ENCODE data around the gene NFIA. TPM values are rescaled to one million over a fixed set of nuclear protein-coding genes. Genes with fewer than 3 reads are reported as not detected.

The NFIA gene
- total and polyA plus RNA-seq, 2 of the 13 experiments (the other 11 are each of a cell fraction or from before 2014, with no cell fraction given) = 14.7 to 28.5 TPM

DNA sequence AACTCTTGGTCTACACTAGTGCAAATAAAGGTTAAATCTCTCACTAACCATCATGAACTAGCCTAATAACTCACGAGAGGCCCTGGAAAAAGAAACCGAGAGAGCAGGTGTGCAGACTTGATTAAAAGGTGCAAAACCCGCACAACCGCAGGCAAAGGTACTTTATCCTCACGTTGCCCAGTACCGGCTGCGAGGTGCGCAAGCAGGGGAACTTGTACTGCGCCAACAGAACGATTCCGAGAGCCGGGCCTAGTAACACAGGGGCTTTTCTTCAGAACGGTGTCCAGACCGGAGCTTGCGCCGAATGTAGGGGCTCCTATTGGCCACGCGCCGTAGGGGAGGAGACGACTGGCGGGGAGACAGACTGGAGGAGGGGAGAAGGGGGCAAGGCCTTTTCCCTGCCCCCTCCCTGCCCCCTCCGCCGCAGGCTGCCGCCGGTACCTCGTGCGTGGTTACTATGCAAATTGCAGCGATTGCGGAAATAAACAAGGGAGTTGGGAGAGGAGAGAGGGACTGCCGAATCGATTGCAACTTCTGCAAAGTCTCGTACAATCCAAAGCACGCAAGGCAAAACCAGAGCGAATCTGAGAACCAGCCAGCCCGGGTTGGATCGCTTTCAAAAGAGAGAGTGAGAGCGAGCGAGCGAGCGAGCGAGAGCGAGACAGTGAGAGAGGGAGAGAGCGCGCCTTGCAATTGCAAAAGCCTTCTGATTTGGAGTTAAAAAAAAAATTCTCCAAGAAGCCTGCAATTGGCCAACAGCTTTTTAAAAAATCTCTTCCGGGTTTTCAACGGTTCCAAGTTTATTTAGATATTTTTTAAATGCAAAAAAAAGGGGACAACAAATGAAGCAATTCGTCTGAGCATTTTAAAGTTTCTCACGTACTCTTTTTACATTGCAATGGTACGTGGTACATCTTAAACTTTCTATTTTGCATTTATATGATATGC, 5.4 kb upstream of the NFIA start:
- H3K4me1 ChIP-seq (ENCODE audit: insufficient read depth, low read length) = peaks cover 43% of the 10 kb centered on the region
- TSS peak; percentile 82 for BruUV-seq (replicated peaks)
- intact Hi-C loops (cut with micrococcal nuclease; ENCODE audit: unreplicated experiment) = loop anchor here (2.0 to 5.0 kb wide), 2 partner anchors 20 to 35 kb away; no protein-coding TSS in a partner anchor
- TF ChIP-seq NR1H2 (CRISPR knock-in tag; IDR thresholded peaks at IDR 0.05; ENCODE audit: borderline replicate concordance, low read depth) (no peak), SAP130 (CRISPR knock-in tag; IDR thresholded peaks at IDR 0.05; ENCODE audit: low read depth) (peak; percentile 86), HNRNPL (IDR thresholded peaks at IDR 0.05; ENCODE audit: low read depth, low read length) (no peak), PITX1 (CRISPR knock-in tag; IDR thresholded peaks at IDR 0.05) (peak; percentile 59; the same call in 1 of the 2 replicates), YEATS2 (CRISPR knock-in tag; IDR thresholded peaks at IDR 0.05; ENCODE audit: borderline replicate concordance) (peak; percentile 68), HMG20B (CRISPR knock-in tag; conservative IDR thresholded peaks at IDR 0.05) (peak; percentile 27), EP300 (IDR thresholded peaks at IDR 0.05; ENCODE audit: low read depth in 2 of 2, low read length in 2 of 2) (peak in 1 of 2 experiments; percentile 58; a peak in 2 of 4 replicates), EP300 (CRISPR knock-in tag; IDR thresholded peaks at IDR 0.05; ENCODE audit: borderline replicate concordance) (0 out of 2 replicates have a peak, but pooled peaks have one; percentile 28), ZNF468 (CRISPR knock-in tag; IDR thresholded peaks at IDR 0.05) (no peak), PLRG1 (conservative IDR thresholded peaks at IDR 0.05) (no peak), NFKBIZ (CRISPR knock-in tag; IDR thresholded peaks at IDR 0.05) (peak; percentile 93; the same call in 1 of the 2 replicates), TARDBP (CRISPR knock-in tag; IDR thresholded peaks at IDR 0.05) (peak; percentile 73; the same call in 1 of the 2 replicates), SOX5 (CRISPR knock-in tag; IDR thresholded peaks at IDR 0.05; ENCODE audit: borderline replicate concordance) (peak; percentile 70; the same call in 1 of the 2 replicates), RCOR2 (CRISPR knock-in tag; IDR thresholded peaks at IDR 0.05) (no peak), KDM4B (CRISPR knock-in tag; IDR thresholded peaks at IDR 0.05) (peak; percentile 77; the same call in 1 of the 2 replicates), MAFK (conservative IDR thresholded peaks at IDR 0.05 in 1 of 2, IDR thresholded peaks at IDR 0.05 in 1 of 2; ENCODE audit: low read length in 2 of 2) (peak; percentile 20 to 32; a peak in 3 of 4 replicates), FOSL2 (CRISPR knock-in tag; IDR thresholded peaks at IDR 0.05) (peak; percentile 45), ZFP1 (CRISPR knock-in tag; IDR thresholded peaks at IDR 0.05) (peak; percentile 64; the same call in 1 of the 2 replicates), TGIF2 (CRISPR knock-in tag; IDR thresholded peaks at IDR 0.05) (no peak; the same call in 1 of the 2 replicates), GFI1 (CRISPR knock-in tag; IDR thresholded peaks at IDR 0.05; ENCODE audit: borderline replicate concordance) (peak; percentile 85)
- TF ChIP-seq, protein P1, sequence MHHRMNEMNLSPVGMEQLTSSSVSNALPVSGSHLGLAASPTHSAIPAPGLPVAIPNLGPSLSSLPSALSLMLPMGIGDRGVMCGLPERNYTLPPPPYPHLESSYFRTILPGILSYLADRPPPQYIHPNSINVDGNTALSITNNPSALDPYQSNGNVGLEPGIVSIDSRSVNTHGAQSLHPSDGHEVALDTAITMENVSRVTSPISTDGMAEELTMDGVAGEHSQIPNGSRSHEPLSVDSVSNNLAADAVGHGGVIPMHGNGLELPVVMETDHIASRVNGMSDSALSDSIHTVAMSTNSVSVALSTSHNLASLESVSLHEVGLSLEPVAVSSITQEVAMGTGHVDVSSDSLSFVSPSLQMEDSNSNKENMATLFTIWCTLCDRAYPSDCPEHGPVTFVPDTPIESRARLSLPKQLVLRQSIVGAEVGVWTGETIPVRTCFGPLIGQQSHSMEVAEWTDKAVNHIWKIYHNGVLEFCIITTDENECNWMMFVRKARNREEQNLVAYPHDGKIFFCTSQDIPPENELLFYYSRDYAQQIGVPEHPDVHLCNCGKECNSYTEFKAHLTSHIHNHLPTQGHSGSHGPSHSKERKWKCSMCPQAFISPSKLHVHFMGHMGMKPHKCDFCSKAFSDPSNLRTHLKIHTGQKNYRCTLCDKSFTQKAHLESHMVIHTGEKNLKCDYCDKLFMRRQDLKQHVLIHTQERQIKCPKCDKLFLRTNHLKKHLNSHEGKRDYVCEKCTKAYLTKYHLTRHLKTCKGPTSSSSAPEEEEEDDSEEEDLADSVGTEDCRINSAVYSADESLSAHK (CRISPR knock-in tag; IDR thresholded peaks at IDR 0.05; ENCODE audit: borderline replicate concordance) = no peak
- TF ChIP-seq, protein P2, sequence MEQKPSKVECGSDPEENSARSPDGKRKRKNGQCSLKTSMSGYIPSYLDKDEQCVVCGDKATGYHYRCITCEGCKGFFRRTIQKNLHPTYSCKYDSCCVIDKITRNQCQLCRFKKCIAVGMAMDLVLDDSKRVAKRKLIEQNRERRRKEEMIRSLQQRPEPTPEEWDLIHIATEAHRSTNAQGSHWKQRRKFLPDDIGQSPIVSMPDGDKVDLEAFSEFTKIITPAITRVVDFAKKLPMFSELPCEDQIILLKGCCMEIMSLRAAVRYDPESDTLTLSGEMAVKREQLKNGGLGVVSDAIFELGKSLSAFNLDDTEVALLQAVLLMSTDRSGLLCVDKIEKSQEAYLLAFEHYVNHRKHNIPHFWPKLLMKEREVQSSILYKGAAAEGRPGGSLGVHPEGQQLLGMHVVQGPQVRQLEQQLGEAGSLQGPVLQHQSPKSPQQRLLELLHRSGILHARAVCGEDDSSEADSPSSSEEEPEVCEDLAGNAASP (CRISPR knock-in tag; IDR thresholded peaks at IDR 0.05; ENCODE audit: borderline replicate concordance) = peak; percentile 64; the same call in 1 of the 2 replicates

More for the DNA sequence above, 5.4 kb upstream of the NFIA start:
- H2AFZ ChIP-seq (ENCODE audit: low read length) = peak overlapping the region; percentile 39
- H3K27ac ChIP-seq (ENCODE audit: extremely low read length, insufficient read depth, low read length) = peak overlapping the region; percentile 90
- ChIA-PET CTCF (ENCODE audit: low intra/inter-chr PET ratio, low total read pairs) (no interaction called here), POLR2A (interaction anchor here (1.0 to 2.2 kb wide), 7 partner anchors 23 to 255 kb away, joined by 3 to 10 read pairs (median 3); no protein-coding TSS in a partner anchor)
- FAIRE-seq (peak; percentile 84), ATAC-seq (peak; percentile 93), DNase-seq (ENCODE audit: low spot score) (peak; percentile 94)
- H3K27me3 ChIP-seq (ENCODE audit: control insufficient read depth in 1 of 2, insufficient read depth in 2 of 2, low read length in 2 of 2) = no peaks in the 10 kb centered on the region; a peak in 1 of 5 replicates
- H4K20me1 ChIP-seq (ENCODE audit: insufficient read depth, low read length) = no peaks in the 10 kb centered on the region
- H3K36me3 ChIP-seq (replicated peaks in 1 of 2; ENCODE audit: control insufficient read depth in 1 of 2, insufficient read depth in 2 of 2, low read length in 2 of 2) = no peaks in the 10 kb centered on the region
- in situ Hi-C loops (cut with HindIII; ENCODE audit: extremely low pct_ligation_motif_present, low pct_unique_long_range_greater_than_20kb) = no loop called here
- peak overlapping the region; percentile 89 for H3K4me2 ChIP-seq (ENCODE audit: low read depth, low read length)
- H3K9me3 ChIP-seq (ENCODE audit: low read length) = no peaks in the 10 kb centered on the region
- WGBS (ENCODE audit: low lambda C conversion rate) = under 1% methylated on average over 36 of the region's 49 CpGs
- H3K79me2 ChIP-seq (ENCODE audit: insufficient read depth, low read length) = peaks cover 16% of the 10 kb centered on the region
- peak overlapping the region; percentile 70 for H3K9ac ChIP-seq (ENCODE audit: insufficient read depth, low read depth, low read length)
- peak overlapping the region; percentile 72 to 92 (median 80) for H3K4me3 ChIP-seq (replicated peaks in 1 of 3; ENCODE audit: insufficient read depth in 1 of 3, low read depth in 2 of 3, low read length in 3 of 3)
